SH-SY5Y (cell line): ENCODE measurements around the gene USP35.

Source experiments
- GATA2 ChIP-seq: IDR thresholded peaks from 2 replicates; pipeline ENCODE4 v1.6.1; 2011; ENCODE audit warnings: mild to moderate bottlenecking, low read depth, low read length
- GATA3 ChIP-seq: IDR thresholded peaks from 2 replicates; pipeline ENCODE4 v1.6.1; 2011; ENCODE audit warnings: low read depth, mild to moderate bottlenecking, low read length, moderate library complexity

DNA sequence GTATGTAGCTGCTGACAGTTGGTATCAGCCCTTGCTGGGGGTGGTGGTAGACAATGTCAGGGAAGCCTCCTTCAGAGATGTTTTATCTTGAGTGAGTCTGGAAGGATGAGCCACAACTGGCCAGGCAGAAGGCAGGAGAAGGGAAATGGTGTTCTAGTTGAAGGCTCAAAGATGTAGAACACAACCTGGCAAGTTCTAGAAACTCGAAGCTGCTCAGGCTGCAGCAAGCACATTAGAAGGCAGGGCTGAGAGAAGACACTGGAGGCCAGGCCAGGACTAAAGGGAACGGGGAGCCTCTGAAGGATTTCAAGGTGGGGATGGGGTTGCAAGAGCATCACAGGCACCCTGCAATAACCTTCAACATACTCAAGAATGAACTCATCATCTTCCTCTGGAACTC lies 40.4 kb downstream of the USP35 start:
- no peak for TF ChIP-seq GATA2
- no peak for TF ChIP-seq GATA3
